SK-N-SH (cell line): ENCODE data around the gene MGAT4A.

Experiments
- CTCF ChIP-seq: fragments of 200-600 bp; sonication (generic); IDR thresholded peaks from 2 replicates; pipeline ENCODE4 v1.6.1; 2017; ENCODE audit warnings: antibody characterized with exemption, mild to moderate bottlenecking, moderate library complexity
- EP300 ChIP-seq, 2 experiments: IDR thresholded peaks; 2 replicates each; pipeline versions ENCODE4 v1.4.0 to v1.6.1; 2012; ENCODE audit warnings: borderline replicate concordance in 1 of 2, low read depth in 1 of 2, low read length in 1 of 2
- POLR2AphosphoS5 ChIP-seq: IDR thresholded peaks from 2 replicates; pipeline ENCODE4 v1.6.1; 2012; ENCODE audit warnings: low read depth, low read length
- SMC3 ChIP-seq: IDR thresholded peaks from 2 replicates; pipeline ENCODE4 v1.6.1; 2012; ENCODE audit warnings: low read depth, low read length, improper control_type of control experiment
- YY1 ChIP-seq: IDR thresholded peaks from 2 replicates; pipeline ENCODE4 v1.4.0; 2012; ENCODE audit warnings: low read depth, mild to moderate bottlenecking

- TF ChIP-seq CTCF = no peak
- no peak for TF ChIP-seq SMC3
- no peak for TF ChIP-seq POLR2AphosphoS5
- no peak for TF ChIP-seq YY1
- TF ChIP-seq EP300 (IDR thresholded peaks at IDR 0.05; ENCODE audit: borderline replicate concordance in 1 of 2, low read depth in 1 of 2, low read length in 1 of 2) = no peak
These were observed 3.2 kb upstream of the MGAT4A start for GRCh38 chr2:98734162-98734561.
